CD4-positive, alpha-beta T cell treated with Interleukin-21 for 1 hour (primary cell): ENCODE results near the gene BRAF.
"Not testable (repeated sequence)": the region's sequence is repeated elsewhere in the genome, so short reads cannot be mapped to it uniquely, and the experiment has no call there.

ENCODE experiments used
- DNase-seq: peaks from one replicate; pipeline ENCODE4 v3.0.0-alpha.2; 2020

The BRAF gene

GRCh38 chr7:140767418-140767817 is 157.3 kb downstream of the BRAF start:
- no peak for DNase-seq

- DNase-seq: not testable (repeated sequence)
Measured at GRCh38 chr7:140765441-140765840, 159.3 kb downstream of the BRAF start.

DNA sequence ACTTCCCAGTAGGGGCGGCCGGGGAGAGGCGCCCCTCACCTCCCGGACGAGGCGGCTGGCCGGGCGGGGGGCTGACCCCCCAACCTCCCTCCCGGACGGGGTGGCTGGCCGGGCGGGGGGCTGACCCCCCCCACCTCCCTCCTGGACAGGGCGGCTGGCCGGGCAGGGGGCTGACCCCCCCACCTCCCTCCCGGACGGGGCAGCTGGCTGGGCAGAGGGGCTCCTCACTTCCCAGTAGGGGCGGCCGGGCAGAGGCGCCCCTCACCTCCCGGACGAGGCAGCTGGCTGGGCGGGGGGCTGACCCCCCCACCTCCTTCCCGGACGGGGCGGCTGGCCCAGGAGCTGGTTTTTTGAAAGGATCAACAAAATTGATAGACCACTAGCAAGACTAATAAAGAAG is 161.6 kb downstream of the BRAF start:
- DNase-seq: not testable (repeated sequence)

GRCh38 chr7:140761375-140761774 is 163.4 kb downstream of the BRAF start:
- DNase-seq: not testable (repeated sequence)

DNA sequence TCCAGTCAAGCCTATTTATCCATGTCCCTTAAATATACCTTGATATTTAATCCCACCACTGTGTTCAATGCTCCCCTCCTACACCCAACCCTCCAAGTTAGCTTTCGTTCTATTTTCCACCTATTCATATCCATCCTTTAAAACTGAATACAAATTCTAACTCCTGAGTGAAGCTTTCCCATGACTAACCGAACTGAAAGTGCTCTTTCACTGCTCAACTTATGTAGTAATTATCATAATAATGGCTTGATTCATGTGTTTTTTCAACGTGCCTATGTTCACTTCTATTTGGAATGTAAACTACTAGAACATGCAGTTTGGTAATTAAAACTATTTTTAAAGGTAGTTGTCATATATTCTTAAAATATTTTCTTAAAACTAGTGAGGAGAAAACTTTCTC is 170.2 kb downstream of the BRAF start:
- no peak for DNase-seq

GRCh38 chr7:140752533-140752932 is 172.2 kb downstream of the BRAF start:
- no peak for DNase-seq

- no peak for DNase-seq
Measured at GRCh38 chr7:140746751-140747150, 178.0 kb downstream of the BRAF start.

DNA sequence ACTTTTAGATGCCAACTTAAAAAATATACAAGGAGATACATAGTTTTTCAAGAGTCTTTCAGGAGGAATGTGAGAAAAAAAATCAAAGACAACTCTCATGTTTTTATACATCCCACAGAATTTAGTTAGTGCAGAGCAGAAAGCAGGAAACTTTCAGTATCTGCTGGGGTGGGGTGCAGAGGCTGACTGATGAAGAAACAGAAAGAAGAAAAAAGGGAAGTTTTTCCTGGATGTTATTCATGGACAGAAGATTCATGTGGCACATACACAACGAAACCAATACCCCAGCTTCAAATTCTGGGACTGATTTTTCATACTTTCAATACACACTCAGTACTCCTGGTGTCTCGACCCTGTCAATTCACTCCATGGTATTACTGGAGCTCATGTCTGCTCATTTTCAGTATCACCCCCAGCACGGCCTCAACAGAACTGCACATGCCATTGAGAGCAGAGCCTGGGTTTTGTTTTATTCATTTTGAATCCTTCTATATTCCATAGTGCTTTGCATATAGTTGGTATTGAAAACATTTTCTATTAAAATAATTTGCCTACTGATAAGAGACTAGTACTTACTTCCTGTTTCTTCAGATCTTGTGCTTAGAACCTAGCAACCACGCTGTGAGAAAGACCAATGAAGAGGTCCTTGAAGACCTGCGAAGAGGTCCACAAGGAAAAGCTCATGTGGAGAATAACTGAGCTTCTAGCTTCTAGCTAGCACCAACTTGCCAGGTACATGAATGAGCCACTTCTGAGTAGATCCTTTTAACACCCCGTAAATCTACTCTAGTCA is 179.3 kb downstream of the BRAF start:
- DNase-seq: no peak

DNA sequence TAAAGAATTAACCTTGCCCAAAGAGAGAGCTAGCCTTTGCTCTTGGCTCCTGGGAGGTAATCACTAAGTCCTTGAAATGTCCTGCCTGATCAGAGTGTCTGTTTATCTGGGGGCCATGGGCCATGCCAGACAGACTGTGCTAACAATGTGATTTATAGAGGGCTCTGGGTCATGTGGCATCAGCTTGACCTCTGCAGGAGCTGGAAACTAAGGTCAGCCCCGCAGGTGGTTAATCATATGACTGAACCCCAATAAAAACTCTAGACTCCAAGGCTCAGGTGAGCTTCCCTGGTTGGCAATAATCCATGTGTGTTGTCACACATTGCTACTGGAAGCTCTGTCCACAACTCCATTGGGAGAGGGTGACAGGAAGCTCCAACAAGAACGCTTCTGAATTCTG is 180.7 kb downstream of the BRAF start:
- DNase-seq: no peak

GRCh38 chr7:140743255-140743654 is 181.5 kb downstream of the BRAF start:
- not testable (repeated sequence) for DNase-seq

GRCh38 chr7:140738280-140738679 is 186.4 kb downstream of the BRAF start:
- no peak for DNase-seq

DNA sequence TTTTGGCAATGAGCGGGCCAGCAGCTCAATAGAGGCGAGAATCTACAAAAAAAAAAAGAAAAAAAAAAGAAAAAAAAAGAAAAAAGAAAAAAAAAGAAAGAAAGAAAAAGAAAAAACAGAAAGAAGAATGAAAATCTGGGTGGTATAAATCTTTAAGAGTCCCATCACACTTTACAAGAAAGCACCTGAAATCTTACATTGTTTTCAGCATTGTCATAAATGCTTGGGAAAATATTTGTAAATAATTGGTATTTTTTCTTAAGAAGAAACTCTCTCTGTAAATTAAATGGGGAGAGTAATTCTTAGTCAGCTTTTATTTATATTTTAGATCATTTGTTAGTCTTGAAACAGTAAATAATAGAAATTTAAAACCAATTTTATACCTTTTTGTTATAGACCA is 190.0 kb downstream of the BRAF start:
- no peak for DNase-seq

DNA sequence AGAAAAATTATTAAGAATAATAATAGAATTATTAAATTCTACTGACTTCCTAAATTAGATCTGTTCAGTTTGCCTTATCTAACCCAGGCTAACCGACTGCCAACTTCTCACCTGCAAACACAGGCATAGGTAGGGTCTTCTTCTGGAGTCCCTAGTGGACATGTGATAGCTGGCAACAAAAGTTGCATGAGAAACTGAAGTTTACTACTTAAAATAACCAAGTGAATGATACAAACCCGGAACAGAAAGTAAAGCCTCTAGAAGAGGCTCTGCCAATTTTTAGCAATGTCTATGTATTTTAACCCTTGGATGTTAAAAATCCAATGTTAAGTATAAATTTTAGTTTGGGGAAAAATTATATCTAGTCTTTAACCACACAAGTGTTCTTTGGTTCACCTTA is 190.6 kb downstream of the BRAF start:
- no peak for DNase-seq

DNA sequence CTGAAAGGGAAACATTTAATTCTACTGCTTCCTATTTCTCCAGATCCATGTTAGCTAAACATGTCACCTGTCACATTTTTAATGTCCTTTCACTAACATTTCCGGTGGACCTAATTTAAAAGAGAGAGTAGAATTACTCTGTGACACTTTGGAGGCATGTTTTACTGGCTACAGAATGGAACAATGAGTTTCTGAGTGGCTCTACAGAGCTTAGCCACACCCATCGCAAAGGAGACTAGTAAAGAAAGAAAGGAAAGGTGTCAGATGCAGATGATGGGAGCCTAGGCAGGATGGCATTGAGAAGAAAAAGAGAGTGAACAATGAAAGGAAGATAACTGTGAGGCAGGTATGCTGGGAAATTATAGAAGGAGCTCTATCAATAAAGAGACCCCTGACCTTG is 192.3 kb downstream of the BRAF start:
- no peak for DNase-seq

DNA sequence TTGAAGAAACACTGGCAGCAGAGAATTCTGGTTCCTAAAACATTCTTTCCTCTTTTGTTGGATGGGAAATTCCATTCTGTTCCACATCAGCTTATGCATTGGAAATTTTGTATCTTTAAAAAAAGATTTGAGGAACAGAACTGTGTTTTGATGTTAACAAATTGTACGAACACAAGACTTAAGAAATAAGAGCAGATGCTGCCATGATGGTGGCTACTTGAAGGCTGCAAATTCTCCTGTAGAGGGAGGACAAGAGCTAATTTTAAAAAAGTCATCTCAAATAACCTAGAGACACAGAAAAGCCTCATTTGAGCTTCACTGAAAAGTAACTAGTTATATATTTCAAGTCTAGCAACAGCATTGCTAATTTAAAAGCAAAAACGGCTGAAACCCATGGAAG is 198.4 kb downstream of the BRAF start:
- DNase-seq: peak; percentile 5

- no peak for DNase-seq
Measured at GRCh38 chr7:140724706-140725105, 200.0 kb downstream of the BRAF start.

DNA sequence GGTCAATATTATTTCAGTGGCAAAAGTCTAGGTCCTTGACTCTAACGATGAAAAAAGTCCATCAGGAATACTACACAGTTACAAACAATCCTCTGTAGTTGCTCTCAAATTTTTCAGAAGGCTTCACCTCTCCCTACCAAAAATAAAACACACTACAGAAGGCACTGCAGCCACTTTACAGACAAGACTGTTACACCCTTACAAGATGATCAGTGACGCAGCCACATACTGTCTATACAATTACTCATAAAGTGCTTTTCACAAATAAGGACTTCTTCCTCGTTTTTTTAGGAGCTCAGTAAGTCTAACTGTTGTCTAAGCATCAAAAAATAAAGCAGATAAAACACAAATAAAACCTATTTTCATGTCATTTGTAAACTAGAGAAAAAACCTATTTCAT is 201.2 kb downstream of the BRAF start:
- no peak for DNase-seq

DNA sequence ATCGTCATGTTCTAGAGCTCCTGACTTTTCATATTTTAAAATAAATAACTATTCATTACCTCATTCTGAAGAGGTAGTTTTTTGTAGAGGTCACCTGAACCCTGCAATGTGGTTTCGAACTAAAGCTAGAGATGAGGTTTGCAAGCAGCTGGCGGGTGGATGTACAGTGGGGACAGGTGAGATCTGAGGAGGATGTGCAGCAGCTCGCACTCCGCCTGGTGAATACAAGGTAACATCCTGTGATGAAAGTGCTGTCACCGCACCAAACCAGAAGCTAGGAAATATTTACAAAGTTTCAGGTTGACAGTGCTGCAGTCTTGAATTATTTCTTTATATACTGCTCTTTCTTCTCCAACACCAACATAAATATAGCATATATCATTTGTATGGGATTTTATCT is 201.7 kb downstream of the BRAF start:
- peak; percentile 39 for DNase-seq

DNA sequence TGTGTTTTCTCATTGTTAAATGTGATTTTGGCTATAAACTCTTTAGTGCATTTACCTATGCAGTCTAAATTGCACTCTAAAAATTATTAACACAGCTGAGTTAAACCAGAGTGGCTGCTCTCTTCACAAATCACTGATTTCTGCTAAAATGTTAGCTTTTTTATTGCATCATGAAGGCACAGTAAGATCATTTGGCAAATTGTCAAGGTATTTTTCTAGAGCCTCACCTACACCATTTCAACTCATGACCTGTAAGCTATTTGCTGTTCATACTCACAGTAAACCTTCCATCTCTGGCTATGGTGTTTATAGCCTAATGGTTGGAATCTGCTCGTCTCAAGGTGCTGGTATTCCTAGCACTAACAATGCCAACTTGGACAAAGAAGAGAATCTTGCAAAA is 202.5 kb downstream of the BRAF start:
- DNase-seq: no peak

- DNase-seq: no peak
Measured at GRCh38 chr7:140719721-140720120, 205.0 kb downstream of the BRAF start.

- DNase-seq: peak; percentile 24
Measured at GRCh38 chr7:140714331-140715040, 210.2 kb downstream of the BRAF start.

GRCh38 chr7:140712392-140712791 is 212.3 kb downstream of the BRAF start:
- DNase-seq: not testable (repeated sequence)

- DNase-seq: not testable (repeated sequence)
Measured at GRCh38 chr7:140708764-140709163, 216.0 kb downstream of the BRAF start.

DNA sequence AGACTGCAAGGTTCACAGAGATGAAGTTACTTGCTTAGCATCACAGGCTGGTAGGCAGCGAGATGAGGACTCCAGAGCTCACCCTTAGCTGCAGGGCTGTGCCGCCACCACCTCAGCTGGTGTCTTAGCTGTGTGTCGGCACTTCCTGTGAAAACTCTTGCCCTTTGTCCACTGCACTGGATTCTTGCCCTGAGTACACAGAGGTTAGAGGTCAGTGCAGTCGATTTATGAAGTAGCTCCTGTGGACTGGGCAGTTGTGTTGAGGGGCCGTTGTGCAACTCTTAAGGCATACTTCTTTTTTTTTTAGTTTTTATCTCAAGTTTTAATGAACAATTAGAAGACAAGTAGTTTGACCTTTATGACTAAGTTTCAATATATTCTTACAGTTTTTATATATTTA is 217.6 kb downstream of the BRAF start:
- DNase-seq: no peak

DNA sequence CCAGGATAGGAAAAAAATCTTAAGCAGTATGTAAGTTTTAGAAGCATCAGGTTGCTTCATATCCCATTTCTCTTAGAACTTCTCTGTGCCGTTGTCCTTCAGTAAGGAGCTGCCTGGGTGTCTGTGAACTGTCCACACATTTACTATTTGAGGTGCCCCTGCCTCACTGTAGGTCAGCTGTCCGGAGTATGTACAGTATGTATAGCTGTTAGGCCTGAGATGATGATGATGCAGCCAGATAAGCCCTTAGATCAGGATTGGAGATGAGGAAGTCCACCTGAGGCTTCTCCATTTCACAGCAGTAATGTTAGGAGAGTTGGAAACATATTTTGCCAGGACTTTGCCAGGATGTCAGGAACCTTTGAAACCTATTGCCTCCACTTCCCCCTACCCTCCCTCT is 220.5 kb downstream of the BRAF start:
- no peak for DNase-seq
